Heart right ventricle (tissue), 16 donors: ENCODE results near the gene CES3. TPM values are rescaled to one million over a fixed set of nuclear protein-coding genes. Genes with fewer than 3 reads are reported as not detected.

ENCODE experiments used
- ATAC-seq, 8 donors: fragments of 200-7000 bp; cut with Tn5 transposase; one replicate each; pipeline ENCODE4 v1.9.1; 2020; ENCODE audit warnings: mild to moderate bottlenecking in 8 of 8, moderate library complexity in 8 of 8, moderate number of reproducible peaks in 1 of 8
- DNase-seq, 2 donors: peaks; one replicate each; pipeline ENCODE4 v3.0.0-alpha.2; 2020
- H3K27ac ChIP-seq, 10 donors: fragments of 200-600 bp; sonication (generic) in 2 of 10; one replicate each; pipeline versions ENCODE4 v1.5.0 to v1.8.0; 2020 to 2022; ENCODE audit warnings: mild to moderate bottlenecking in 3 of 10
- H3K27me3 ChIP-seq, 7 donors: fragments of 200-600 bp; one replicate each; pipeline ENCODE4 v1.8.0; 2021 to 2022; ENCODE audit warnings: mild to moderate bottlenecking in 2 of 7
- H3K36me3 ChIP-seq, 9 donors: fragments of 200-600 bp; sonication (generic) in 1 of 9; one replicate each; pipeline versions ENCODE4 v1.5.0 to v1.8.0; 2020 to 2022; ENCODE audit warnings: mild to moderate bottlenecking in 2 of 9
- H3K4me1 ChIP-seq, 9 donors: fragments of 200-600 bp; sonication (generic) in 1 of 9; one replicate each; pipeline versions ENCODE4 v1.5.0 to v1.8.0; 2020 to 2022; ENCODE audit warnings: mild to moderate bottlenecking in 4 of 9
- H3K4me3 ChIP-seq, 10 donors: fragments of 200-600 bp; sonication (generic) in 2 of 10; one replicate each; pipeline versions ENCODE4 v1.5.0 to v1.8.0; 2020 to 2022; ENCODE audit warnings: mild to moderate bottlenecking in 7 of 10, moderate library complexity in 2 of 10
- H3K9me3 ChIP-seq, 11 donors: fragments of 200-600 bp in 10 of 11; sonication (generic) in 2 of 11; one replicate each; pipeline versions ENCODE4 v1.5.0 to v1.8.0; 2013 to 2022; ENCODE audit warnings: mild to moderate bottlenecking in 2 of 11, control low read depth in 1 of 11, moderate library complexity in 1 of 11
- WGBS, 2 donors: extraction: QIAGEN DNeasy Blood & Tissue Kit; methylation state at CpG; one replicate each; pipeline ENCODE4 v1.1.7; 2013; ENCODE audit warnings: inconsistent platforms in 1 of 2; 5-methylcytosine and 5-hydroxymethylcytosine counted together
- intact Hi-C, 10 donors: fragments of 100-400 bp; cut with DNase I; formaldehyde crosslinking; loops; one replicate each; pipeline versions ENCODE4 v1.11.1 to v1.14.2; 2022
- polyA plus RNA-seq, 2 donors: library from polyadenylated mRNA; stranded (reverse); fragments of 200-250 nt; gene quantifications; one replicate each; pipeline ENCODE4 v1.2.3, GENCODE V29; 2013
- total RNA-seq, 10 donors: library from RNA; stranded (reverse); fragmentation: NEBNext Ultra II Directional in 3 of 10; extraction: Animal tissue kit (Norgen Biotek cat#: 25700) in 3 of 10; gene quantifications; one replicate each; pipeline versions ENCODE4 v1.2.1 to v1.2.4, GENCODE V29; 2021 to 2023
- TF ChIP-seq, protein P1 (sequence below), 9 donors: fragments of 200-600 bp; sonication (generic) in 2 of 9; IDR thresholded peaks; one replicate each; pipeline versions ENCODE4 v1.5.0 to v1.8.0; 2021 to 2022; ENCODE audit warnings: antibody characterized with exemption in 9 of 9, mild to moderate bottlenecking in 5 of 9, moderate library complexity in 1 of 9
- donor health status: Arrhythmogenic right ventricular cardiomyopathy.
- donor health status: ischemic (EF 13 %, LVEDD 7.1; RV severe dilation, severe dysfunction).
- donor health status: healthy with polysubstance abuse.
- donor health status: DM: no; HTN: yes; CAD: no.
- donor health status: DM: no; HTN: no; CAD: no.
- donor health status: ischemic (EF 25% LVEDD 6.9; RV normal size, moderate dysfunction).
- donor health status: ischemic (EF 25% LVEDD 5.7; RV mildly dilated, moderate dysfunction).
- donor health status: healthy.
- donor health status: DM: yes; HTN: yes; CAD: no.
- donor health status: Ischemic cardiomyopathy.
- donor health status: ischemic (EF 35%, LVEDD 5.7; RV mildly dilated, moderate dysfunction).
- donor health status: nonischemic (EF 11% LVEDD 7.7; RV severe dilation, severe dysfunction).
- donor health status: DM: yes; HTN: yes; CAD: no.
- donor health status: PGD.
- donor health status: ischemic (EF 29% LVEDD 5.4; RV normal size, mild dysfunction).
- donor health status: nonischemic (EF 23%, LVEDD 6.1; RV moderate dilation, normal function).

The CES3 gene
- total and polyA plus RNA-seq, 12 donors: 0.07 to 2.8 (median 1.1) TPM

DNA sequence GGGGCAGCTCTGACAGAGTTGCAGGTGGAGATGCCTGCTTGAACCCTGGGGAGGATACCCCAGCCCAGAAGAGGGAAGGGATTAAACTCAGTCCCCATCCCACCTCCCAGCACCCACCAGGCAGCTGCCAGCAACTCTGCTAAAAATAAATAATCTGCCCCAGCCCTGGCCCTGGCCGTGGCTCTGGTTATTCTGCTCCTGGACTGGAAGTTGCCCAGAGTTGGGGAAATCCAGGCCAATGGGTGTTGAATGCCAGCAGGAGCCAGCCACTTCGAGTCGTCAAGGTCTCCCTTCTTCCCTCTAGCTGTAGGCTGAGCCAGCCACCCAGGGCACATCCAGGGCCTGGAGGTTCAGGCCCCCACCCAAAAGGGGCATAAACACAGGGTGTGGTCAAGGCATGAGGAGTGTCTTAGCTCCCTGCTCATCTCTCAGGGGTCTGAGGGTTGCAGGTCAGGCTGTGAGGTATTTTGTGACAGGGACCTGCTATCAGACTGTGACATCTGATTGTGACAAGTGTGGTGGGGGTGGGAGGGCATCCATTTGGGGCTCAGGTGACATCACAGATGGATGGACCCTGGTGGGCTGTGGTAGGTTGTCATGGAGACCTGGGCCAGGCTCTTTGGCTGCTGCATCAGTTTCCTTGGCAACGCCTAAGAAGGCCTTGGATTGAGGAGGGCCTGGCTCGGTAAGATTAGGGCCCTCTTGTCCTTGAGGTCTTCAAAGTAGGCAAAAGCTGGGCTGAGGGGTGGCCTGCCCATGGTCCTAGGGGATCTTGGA, 34.7 kb upstream of the CES3 start:
- DNase-seq: peak; percentile 63 to 75
- H3K27me3 ChIP-seq: peaks cover 0 to 51% (median 18%) of the 10 kb centered on the region in 7 donors
- peaks cover 0 to 19% (median 0%) of the 10 kb centered on the region in 9 donors for H3K36me3 ChIP-seq
- H3K4me3 ChIP-seq: peak overlapping the region; percentile 44 to 79 (median 68)
- WGBS, 2 donors: 53 to 59% methylated on average over 5 of the region's 5 CpGs
- peaks cover 4 to 78% (median 38%) of the 10 kb centered on the region in 9 donors for H3K4me1 ChIP-seq
- no peaks in the 10 kb centered on the region for H3K9me3 ChIP-seq
- intact Hi-C loops: loop anchor here in 2 of 10 donors (1.0 kb wide), 1 partner anchor 23 kb away; no protein-coding TSS in a partner anchor
- peak overlapping the region; percentile 77 to 97 (median 90) for H3K27ac ChIP-seq
- TF ChIP-seq, protein P1, sequence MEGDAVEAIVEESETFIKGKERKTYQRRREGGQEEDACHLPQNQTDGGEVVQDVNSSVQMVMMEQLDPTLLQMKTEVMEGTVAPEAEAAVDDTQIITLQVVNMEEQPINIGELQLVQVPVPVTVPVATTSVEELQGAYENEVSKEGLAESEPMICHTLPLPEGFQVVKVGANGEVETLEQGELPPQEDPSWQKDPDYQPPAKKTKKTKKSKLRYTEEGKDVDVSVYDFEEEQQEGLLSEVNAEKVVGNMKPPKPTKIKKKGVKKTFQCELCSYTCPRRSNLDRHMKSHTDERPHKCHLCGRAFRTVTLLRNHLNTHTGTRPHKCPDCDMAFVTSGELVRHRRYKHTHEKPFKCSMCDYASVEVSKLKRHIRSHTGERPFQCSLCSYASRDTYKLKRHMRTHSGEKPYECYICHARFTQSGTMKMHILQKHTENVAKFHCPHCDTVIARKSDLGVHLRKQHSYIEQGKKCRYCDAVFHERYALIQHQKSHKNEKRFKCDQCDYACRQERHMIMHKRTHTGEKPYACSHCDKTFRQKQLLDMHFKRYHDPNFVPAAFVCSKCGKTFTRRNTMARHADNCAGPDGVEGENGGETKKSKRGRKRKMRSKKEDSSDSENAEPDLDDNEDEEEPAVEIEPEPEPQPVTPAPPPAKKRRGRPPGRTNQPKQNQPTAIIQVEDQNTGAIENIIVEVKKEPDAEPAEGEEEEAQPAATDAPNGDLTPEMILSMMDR (IDR thresholded peaks at IDR 0.05): peak in 1 of 9 donors; percentile 14
- peak; percentile 14 to 72 (median 54) for ATAC-seq

DNA sequence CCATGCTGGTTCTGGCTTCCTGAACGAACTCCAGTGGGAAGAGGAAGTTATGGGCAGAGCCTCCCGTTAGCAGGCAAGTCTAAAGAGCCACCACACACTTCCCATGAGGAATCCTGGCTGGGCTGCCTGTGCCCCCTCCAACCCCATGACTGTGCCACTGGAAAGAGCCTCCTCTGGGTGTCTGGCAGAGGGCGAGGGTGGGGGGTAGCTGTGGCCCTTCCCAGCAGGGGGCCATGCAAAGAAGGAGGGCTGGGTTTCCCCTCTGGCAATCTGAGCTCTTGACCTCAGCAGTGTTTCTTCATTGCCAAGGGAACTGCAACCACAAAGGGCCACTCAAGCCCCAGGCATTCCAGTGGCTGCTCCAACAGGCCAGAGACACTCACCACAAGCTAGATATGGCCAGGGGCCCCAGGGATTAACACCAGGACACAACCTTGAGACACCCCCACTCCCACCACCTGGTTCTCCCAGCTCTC, 34.1 kb upstream of the CES3 start:
- Histone ChIP-seq H3K9me3 (no peaks in the 10 kb centered on the region), H3K4me1 (peaks cover 0 to 72% (median 38%) of the 10 kb centered on the region in 9 donors), H3K27ac (peak overlapping the region; percentile 77 to 97 (median 90)), H3K4me3 (no peak overlapping the region), H3K27me3 (peaks cover 0 to 45% (median 14%) of the 10 kb centered on the region in 7 donors), H3K36me3 (peaks cover 0 to 19% (median 0%) of the 10 kb centered on the region in 9 donors)
- WGBS, 2 donors: 17 to 25% methylated on average over 3 of the region's 3 CpGs
- TF ChIP-seq, protein P1 (IDR thresholded peaks at IDR 0.05): peak in 1 of 9 donors; percentile 12
- intact Hi-C loops: loop anchor here in 2 of 10 donors (1.0 kb wide), 1 partner anchor 24 kb away; no protein-coding TSS in a partner anchor
- DNase-seq (peak; percentile 44 to 66), ATAC-seq (peak; percentile 6 to 52 (median 26))

DNA sequence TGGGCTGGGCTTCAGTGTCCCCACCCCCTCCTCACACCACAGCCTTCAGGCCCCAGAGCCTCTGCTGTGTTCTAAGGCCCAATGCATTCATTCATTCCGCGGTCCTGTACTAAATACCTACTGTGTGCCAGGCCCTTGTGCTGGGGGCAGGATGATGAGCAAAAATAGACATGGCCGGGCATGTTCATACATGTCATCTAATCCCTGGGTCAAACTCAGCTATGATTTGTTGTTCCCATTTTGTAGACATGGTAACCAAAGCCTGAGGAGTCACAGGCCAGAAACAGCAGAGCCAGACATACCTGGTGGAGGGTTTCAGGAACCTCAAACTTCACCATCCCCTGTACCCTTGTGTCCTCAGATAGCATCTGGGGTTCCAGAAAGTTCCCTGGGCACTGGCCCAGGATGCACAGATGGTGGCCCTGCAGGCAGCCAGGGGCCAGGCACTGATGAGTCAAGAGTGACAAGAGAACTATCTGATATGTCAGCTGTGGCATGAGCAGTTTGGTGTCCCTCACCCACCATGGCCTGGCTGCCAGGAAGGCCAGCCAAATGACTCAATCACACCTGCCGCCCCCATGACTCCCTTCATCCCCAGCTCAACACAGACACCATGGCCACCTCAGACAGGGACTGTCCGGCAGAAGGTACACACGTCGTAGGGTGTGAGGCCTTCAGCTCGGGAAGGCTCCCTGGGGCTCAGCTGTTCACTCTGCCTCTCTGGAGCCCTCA, 33.0 kb upstream of the CES3 start:
- ATAC-seq: peak in 1 of 8 donors; percentile 8
- 73 to 78% methylated on average over 8 of the region's 8 CpGs for WGBS, 2 donors
- no peak overlapping the region for H3K4me3 ChIP-seq
- peak overlapping the region; percentile 9 to 97 (median 90) for H3K27ac ChIP-seq
- intact Hi-C loops: loop anchor here in 2 of 10 donors (2.0 kb wide), 2 partner anchors 27 to 31 kb away; no protein-coding TSS in a partner anchor
- no peak for DNase-seq
- peaks cover 0 to 26% (median 0%) of the 10 kb centered on the region in 9 donors for H3K36me3 ChIP-seq
- H3K4me1 ChIP-seq: peaks cover 3 to 69% (median 41%) of the 10 kb centered on the region in 9 donors
- TF ChIP-seq, protein P1 (IDR thresholded peaks at IDR 0.05): no peak
- H3K9me3 ChIP-seq: no peaks in the 10 kb centered on the region
- peaks cover 0 to 36% (median 10%) of the 10 kb centered on the region in 7 donors for H3K27me3 ChIP-seq
